Fibroblast of lung (primary cell): ENCODE measurements around the gene POLN. TPM values are rescaled to one million over a fixed set of nuclear protein-coding genes. Genes with fewer than 3 reads are reported as not detected.

Source experiments
- DNase-seq, 2 donors: peaks; one replicate each; pipeline versions ENCODE4 v3.0.0 to v3.0.0-alpha.2; 2010; ENCODE audit warnings: low read depth in 2 of 2
- H2AFZ ChIP-seq: 2 replicates; pipeline ENCODE4 v1.5.1; 2012; ENCODE audit warnings: low read length, control low read depth, inconsistent platforms
- H3K27ac ChIP-seq: 2 replicates; pipeline ENCODE4 v1.5.1; 2011; ENCODE audit warnings: low read length, control low read depth; ENCODE audit not compliant: insufficient read depth
- H3K27me3 ChIP-seq: 2 replicates; pipeline ENCODE4 v1.5.1; 2011; ENCODE audit warnings: mild to moderate bottlenecking, low read length; ENCODE audit not compliant: control insufficient read depth, insufficient read depth
- H3K36me3 ChIP-seq: 2 replicates; pipeline ENCODE4 v1.5.1; 2011; ENCODE audit warnings: low read length; ENCODE audit not compliant: control insufficient read depth, insufficient read depth
- H3K4me1 ChIP-seq: 2 replicates; pipeline ENCODE4 v1.5.1; 2011; ENCODE audit warnings: low read length; ENCODE audit not compliant: control insufficient read depth, insufficient read depth; ENCODE audit errors: extremely low read depth
- H3K4me2 ChIP-seq: 2 replicates; pipeline ENCODE4 v1.5.1; 2011; ENCODE audit warnings: low read length, control low read depth; ENCODE audit not compliant: insufficient read depth; ENCODE audit errors: extremely low read depth
- H3K4me3 ChIP-seq, 4 experiments: fragments of 200-600 bp in 1 of 4; sonication (generic) in 1 of 4; replicated peaks in 1 of 4; 2 replicates each; pipeline ENCODE4 v1.5.1; 2011 to 2016; ENCODE audit warnings: low read length in 4 of 4, low read depth in 3 of 4, mild to moderate bottlenecking in 3 of 4, control low read depth in 2 of 4, inconsistent platforms in 1 of 4, mixed read lengths in 1 of 4; ENCODE audit not compliant: insufficient read depth in 1 of 4; ENCODE audit errors: control extremely low read depth in 1 of 4
- H3K79me2 ChIP-seq: 2 replicates; pipeline ENCODE4 v1.5.1; 2012; ENCODE audit warnings: mild to moderate bottlenecking, low read length, inconsistent platforms; ENCODE audit not compliant: control insufficient read depth, insufficient read depth
- H3K9ac ChIP-seq: 2 replicates; pipeline ENCODE4 v1.5.1; 2011; ENCODE audit warnings: mild to moderate bottlenecking, low read length, control low read depth; ENCODE audit not compliant: insufficient read depth
- H3K9me3 ChIP-seq: 2 replicates; pipeline ENCODE4 v1.5.1; 2012; ENCODE audit warnings: low read depth, low read length; ENCODE audit not compliant: control insufficient read depth, insufficient read depth
- H4K20me1 ChIP-seq: 2 replicates; pipeline ENCODE4 v1.5.1; 2011; ENCODE audit warnings: low read length; ENCODE audit not compliant: control insufficient read depth, insufficient read depth; ENCODE audit errors: extremely low read depth
- EZH2 ChIP-seq: IDR thresholded peaks from 2 replicates; pipeline ENCODE4 v1.5.1; 2012; ENCODE audit warnings: low read length, control low read depth, mild to moderate bottlenecking; ENCODE audit errors: missing control alignments
- polyA plus RNA-seq, 2 donors: library from polyadenylated mRNA; depleted of rRNA in 1 of 2; stranded (reverse) in 1 of 2; unstranded in 1 of 2; fragments of >200 nt; gene quantifications; 2 replicates each; pipeline ENCODE4 v1.2.1, GENCODE V29; 2011 to 2012; ENCODE audit warnings: missing spikeins in 1 of 2
- total RNA-seq: library from RNA; depleted of rRNA; stranded (reverse); fragments of >200 nt; gene quantifications from 2 replicates; pipeline ENCODE4 v1.2.1, GENCODE V29; 2014
- TF ChIP-seq, protein P1 (sequence below), 2 donors: IDR thresholded peaks in 1 of 2; conservative IDR thresholded peaks in 1 of 2; 1 replicate in 1 of 2; 2 replicates in 1 of 2; pipeline ENCODE4 v1.5.1; 2011 to 2012; ENCODE audit warnings: low read length in 2 of 2, control low read depth in 1 of 2, inconsistent platforms in 1 of 2, low read depth in 1 of 2, mild to moderate bottlenecking in 1 of 2

POLN gene
- total and polyA plus RNA-seq, 2 donors (not counting 1 experiment from before 2014, with no cell fraction given) = 0.58 to 5.6 TPM

DNA sequence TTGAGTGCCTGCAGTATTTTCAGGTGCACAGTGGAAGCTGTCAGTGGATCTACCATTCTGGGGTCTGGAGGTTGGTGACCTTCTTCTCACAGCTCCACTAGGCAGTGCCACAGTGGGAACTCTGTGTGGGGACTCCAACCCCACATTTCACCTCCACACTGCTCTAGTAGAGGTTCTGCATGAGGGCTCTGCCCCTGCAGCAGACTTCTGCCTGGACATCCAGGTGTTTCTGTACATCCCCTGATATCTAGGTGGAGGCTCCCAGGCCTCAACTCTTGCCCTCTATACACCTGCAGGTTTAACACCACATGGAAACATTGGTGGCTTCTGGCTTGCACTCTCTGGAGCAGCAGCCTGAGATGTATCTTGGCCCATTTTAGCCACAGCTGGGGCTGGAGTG lies 216.1 kb downstream of the POLN start:
- no peak overlapping the region for H3K9ac ChIP-seq
- H3K27me3 ChIP-seq = peaks cover 18% of the 10 kb centered on the region
- no peaks in the 10 kb centered on the region for H3K36me3 ChIP-seq
- no peaks in the 10 kb centered on the region for H3K79me2 ChIP-seq
- no peak overlapping the region for H2AFZ ChIP-seq
- H3K4me3 ChIP-seq = no peak overlapping the region
- no peak overlapping the region for H3K27ac ChIP-seq
- H3K4me2 ChIP-seq = no peak overlapping the region
- H3K4me1 ChIP-seq = no peaks in the 10 kb centered on the region
- TF ChIP-seq, protein P1, sequence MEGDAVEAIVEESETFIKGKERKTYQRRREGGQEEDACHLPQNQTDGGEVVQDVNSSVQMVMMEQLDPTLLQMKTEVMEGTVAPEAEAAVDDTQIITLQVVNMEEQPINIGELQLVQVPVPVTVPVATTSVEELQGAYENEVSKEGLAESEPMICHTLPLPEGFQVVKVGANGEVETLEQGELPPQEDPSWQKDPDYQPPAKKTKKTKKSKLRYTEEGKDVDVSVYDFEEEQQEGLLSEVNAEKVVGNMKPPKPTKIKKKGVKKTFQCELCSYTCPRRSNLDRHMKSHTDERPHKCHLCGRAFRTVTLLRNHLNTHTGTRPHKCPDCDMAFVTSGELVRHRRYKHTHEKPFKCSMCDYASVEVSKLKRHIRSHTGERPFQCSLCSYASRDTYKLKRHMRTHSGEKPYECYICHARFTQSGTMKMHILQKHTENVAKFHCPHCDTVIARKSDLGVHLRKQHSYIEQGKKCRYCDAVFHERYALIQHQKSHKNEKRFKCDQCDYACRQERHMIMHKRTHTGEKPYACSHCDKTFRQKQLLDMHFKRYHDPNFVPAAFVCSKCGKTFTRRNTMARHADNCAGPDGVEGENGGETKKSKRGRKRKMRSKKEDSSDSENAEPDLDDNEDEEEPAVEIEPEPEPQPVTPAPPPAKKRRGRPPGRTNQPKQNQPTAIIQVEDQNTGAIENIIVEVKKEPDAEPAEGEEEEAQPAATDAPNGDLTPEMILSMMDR (conservative IDR thresholded peaks at IDR 0.05 in 1 of 2, IDR thresholded peaks at IDR 0.05 in 1 of 2; ENCODE audit: low read depth in 1 of 2, low read length in 2 of 2) = no peak
- no peak for TF ChIP-seq EZH2
- DNase-seq = no peak
- no peaks in the 10 kb centered on the region for H3K9me3 ChIP-seq
- H4K20me1 ChIP-seq = no peaks in the 10 kb centered on the region

- H3K27ac ChIP-seq = no peak overlapping the region
- H3K27me3 ChIP-seq = peaks cover 18% of the 10 kb centered on the region
- no peak overlapping the region for H3K4me2 ChIP-seq
- H2AFZ ChIP-seq = no peak overlapping the region
- H3K9ac ChIP-seq = no peak overlapping the region
- no peaks in the 10 kb centered on the region for H3K9me3 ChIP-seq
- DNase-seq = no peak
- no peak for TF ChIP-seq EZH2
- TF ChIP-seq, protein P1 (conservative IDR thresholded peaks at IDR 0.05 in 1 of 2, IDR thresholded peaks at IDR 0.05 in 1 of 2; ENCODE audit: low read depth in 1 of 2, low read length in 2 of 2) = no peak
- no peaks in the 10 kb centered on the region for H3K79me2 ChIP-seq
- no peaks in the 10 kb centered on the region for H3K4me1 ChIP-seq
- H4K20me1 ChIP-seq = no peaks in the 10 kb centered on the region
- H3K4me3 ChIP-seq = no peak overlapping the region
- H3K36me3 ChIP-seq = no peaks in the 10 kb centered on the region
These were observed 217.2 kb downstream of the POLN start for GRCh38 chr4:2024683-2025082.

Other genes starting within 250 kb of the POLN start
- 12.1 and 15.2 TPM in 2 replicates for gene NELFA, start 233.1 kb downstream of the POLN start, total RNA-seq
- 7.4 and 7.8 TPM in 2 replicates for gene NELFA, start 233.1 kb downstream of the POLN start, polyA plus RNA-seq
- gene NAT8L, start 182.8 kb downstream of the POLN start, total RNA-seq = 0.17 and 0.26 TPM in 2 replicates
- gene NAT8L, start 182.8 kb downstream of the POLN start, polyA plus RNA-seq = 0.01 and 0.06 TPM in 2 replicates
- 5.3 and 5.6 TPM in 2 replicates for gene HAUS3, start within 50 bp of the POLN start, total RNA-seq
- 5.3 and 5.9 TPM in 2 replicates for gene HAUS3, start within 50 bp of the POLN start, polyA plus RNA-seq
- gene MXD4, start 20.0 kb upstream of the POLN start, total RNA-seq = 26.7 and 42.1 TPM in 2 replicates
- gene MXD4, start 20.0 kb upstream of the POLN start, polyA plus RNA-seq = 22.1 and 25.4 TPM in 2 replicates
- gene ZFYVE28, start 176.5 kb upstream of the POLN start, total RNA-seq = 8.2 and 11.6 TPM in 2 replicates
- 2.4 and 5.0 TPM in 2 replicates for gene ZFYVE28, start 176.5 kb upstream of the POLN start, polyA plus RNA-seq
- gene CFAP99, start 176.8 kb upstream of the POLN start, total RNA-seq = under 0.01 TPM in 1 of 2 replicates, not detected in the other
- gene CFAP99, start 176.8 kb upstream of the POLN start, polyA plus RNA-seq = not detected in 2 replicates
- 32.4 and 45.6 TPM in 2 replicates for gene RNF4, start 227.0 kb upstream of the POLN start, total RNA-seq
- 72.4 and 89.4 TPM in 2 replicates for gene RNF4, start 227.0 kb upstream of the POLN start, polyA plus RNA-seq